H1 (cell line): ENCODE measurements around the gene FXYD7. TPM values are rescaled to one million over a fixed set of nuclear protein-coding genes. Genes with fewer than 3 reads are reported as not detected.

ENCODE experiments used
- CTCF ChIA-PET: fragments of 300-600 bp; sonication (Branson Sonifier 250); formaldehyde crosslinking; loops from one replicate; lab custom pipeline; 2021; ENCODE audit not compliant: partially characterized antibody; lab: Charles Lee
- POLR2A ChIA-PET: fragments of 300-600 bp; sonication (Branson Sonifier 250); formaldehyde crosslinking; loops from one replicate; lab custom pipeline; 2021; ENCODE audit warnings: inconsistent platforms; ENCODE audit not compliant: partially characterized antibody; lab: Charles Lee
- DNase-seq, 2 experiments: peaks; one replicate each; pipeline versions ENCODE4 v3.0.0 to v3.0.0-alpha.2; 2010 to 2022; ENCODE audit warnings: low spot score in 2 of 2, low read depth in 1 of 2, mixed read lengths in 1 of 2
- FAIRE-seq: peaks from 2 replicates; lab custom pipeline; 2011; peaks lifted over from hg19 to GRCh38; lab: Jason Lieb, UNC
- H2AFZ ChIP-seq: 2 replicates; pipeline ENCODE4 v1.8.1; 2012; ENCODE audit warnings: low read length, inconsistent platforms
- H2AK5ac ChIP-seq: 2 replicates; pipeline ENCODE4 v1.6.1; 2013; ENCODE audit warnings: low read depth, low read length
- H2BK120ac ChIP-seq: replicated peaks from 2 replicates; pipeline ENCODE3; 2013; ENCODE audit warnings: low read depth, low read length, inconsistent platforms
- H2BK12ac ChIP-seq: 2 replicates; pipeline ENCODE4 v1.6.1; 2013; ENCODE audit warnings: low read depth, low read length
- H2BK15ac ChIP-seq: 2 replicates; pipeline ENCODE4 v1.6.1; 2013; ENCODE audit warnings: low read length
- H2BK20ac ChIP-seq: 2 replicates; pipeline ENCODE4 v1.6.1; 2013; ENCODE audit warnings: low read length
- H2BK5ac ChIP-seq: 2 replicates; pipeline ENCODE4 v1.6.1; 2013; ENCODE audit warnings: low read depth, low read length
- H3K14ac ChIP-seq: 2 replicates; pipeline ENCODE4 v1.6.1; 2013; ENCODE audit warnings: inconsistent platforms; ENCODE audit not compliant: insufficient read length
- H3K18ac ChIP-seq: 2 replicates; pipeline ENCODE4 v1.6.1; 2013; ENCODE audit warnings: low read length; ENCODE audit errors: extremely low read depth
- H3K23ac ChIP-seq: 2 replicates; pipeline ENCODE4 v1.6.1; 2013; ENCODE audit warnings: inconsistent platforms; ENCODE audit not compliant: insufficient read length
- H3K23me2 ChIP-seq: 2 replicates; pipeline ENCODE4 v1.6.1; 2013; ENCODE audit warnings: low read depth, low read length
- H3K27ac ChIP-seq: 2 replicates; pipeline ENCODE4 v1.6.1; 2011; ENCODE audit warnings: low read depth, low read length, inconsistent platforms
- H3K27me3 ChIP-seq, 4 experiments: replicated peaks in 1 of 4; 1 replicate in 1 of 4; 2 replicates in 3 of 4; pipeline versions ENCODE4 v1.6.1 to v1.8.1; 2011 to 2013; ENCODE audit warnings: low read length in 3 of 4, mild to moderate bottlenecking in 3 of 4, inconsistent platforms in 2 of 4, mixed read lengths in 2 of 4, moderate library complexity in 1 of 4; ENCODE audit not compliant: control insufficient read depth in 3 of 4, insufficient read depth in 3 of 4; ENCODE audit errors: extremely low read depth in 1 of 4
- H3K36me3 ChIP-seq, 4 experiments: 2 replicates each; pipeline versions ENCODE4 v1.6.1 to v1.8.1; 2011 to 2013; ENCODE audit warnings: mild to moderate bottlenecking in 4 of 4, low read length in 3 of 4, moderate library complexity in 2 of 4, control low read depth in 1 of 4, inconsistent platforms in 1 of 4; ENCODE audit not compliant: insufficient read depth in 4 of 4, control insufficient read depth in 2 of 4
- H3K4ac ChIP-seq: replicated peaks from 2 replicates; pipeline ENCODE3; 2013; ENCODE audit warnings: low read length, low read depth, mixed read lengths, inconsistent platforms; ENCODE audit not compliant: insufficient read length
- H3K4me1 ChIP-seq, 4 experiments: replicated peaks in 1 of 4; 1 replicate in 1 of 4; 2 replicates in 3 of 4; pipeline versions ENCODE4 v1.6.1 to v1.8.1; 2011 to 2013; ENCODE audit warnings: low read length in 3 of 4, inconsistent platforms in 2 of 4, mixed read lengths in 1 of 4; ENCODE audit not compliant: insufficient read depth in 4 of 4, control insufficient read depth in 3 of 4
- H3K4me2 ChIP-seq, 2 experiments: 2 replicates each; pipeline versions ENCODE4 v1.6.1 to v1.8.1; 2011 to 2013; ENCODE audit warnings: low read depth in 2 of 2, low read length in 2 of 2, control low read depth in 1 of 2, inconsistent platforms in 1 of 2, mild to moderate bottlenecking in 1 of 2; ENCODE audit not compliant: insufficient read depth in 1 of 2
- H3K4me3 ChIP-seq, 4 experiments: fragments of 200-600, 300-600 bp in 1 of 4; sonication (generic), shearing (Covaris generic), sonication (Bioruptor Twin) in 1 of 4; 2 replicates each; pipeline versions ENCODE4 v1.5.1 to v1.8.1; 2011 to 2016; ENCODE audit warnings: low read length in 4 of 4, low read depth in 3 of 4, control low read depth in 2 of 4, inconsistent platforms in 2 of 4, mild to moderate bottlenecking in 2 of 4, mixed read lengths in 1 of 4, moderate library complexity in 1 of 4; ENCODE audit not compliant: insufficient read depth in 2 of 4; ENCODE audit errors: extremely low read depth in 1 of 4
- H3K56ac ChIP-seq: replicated peaks from 2 replicates; pipeline ENCODE3; 2013; ENCODE audit warnings: low read depth, mild to moderate bottlenecking, mixed read lengths, low read length, inconsistent platforms; ENCODE audit not compliant: insufficient read length
- H3K79me1 ChIP-seq: 2 replicates; pipeline ENCODE4 v1.6.1; 2013; ENCODE audit warnings: low read depth, low read length, control low read depth
- H3K79me2 ChIP-seq, 2 experiments: 2 replicates each; pipeline versions ENCODE4 v1.6.1 to v1.8.1; 2012 to 2013; ENCODE audit warnings: low read length in 2 of 2, mild to moderate bottlenecking in 2 of 2, inconsistent platforms in 1 of 2; ENCODE audit not compliant: insufficient read depth in 2 of 2, control insufficient read depth in 1 of 2
- H3K9ac ChIP-seq, 4 experiments: replicated peaks in 1 of 4; 1 replicate in 1 of 4; 2 replicates in 3 of 4; pipeline versions ENCODE4 v1.6.1 to v1.8.1; 2011 to 2013; ENCODE audit warnings: low read depth in 3 of 4, low read length in 3 of 4, control low read depth in 2 of 4, mild to moderate bottlenecking in 2 of 4, moderate library complexity in 2 of 4, inconsistent platforms in 1 of 4; ENCODE audit errors: extremely low read depth in 1 of 4
- H3K9me3 ChIP-seq, 2 experiments: 2 replicates each; pipeline versions ENCODE4 v1.6.1 to v1.8.1; 2012 to 2013; ENCODE audit warnings: mild to moderate bottlenecking in 2 of 2, moderate library complexity in 2 of 2, control low read depth in 1 of 2, inconsistent platforms in 1 of 2, low read depth in 1 of 2, low read length in 1 of 2, mixed read lengths in 1 of 2; ENCODE audit not compliant: insufficient read depth in 2 of 2
- H4K20me1 ChIP-seq, 2 experiments: replicated peaks in 1 of 2; 2 replicates each; pipeline versions ENCODE3 to v1.8.1; 2011 to 2013; ENCODE audit warnings: inconsistent platforms in 2 of 2, low read length in 2 of 2, mild to moderate bottlenecking in 1 of 2; ENCODE audit not compliant: insufficient read depth in 2 of 2, control insufficient read depth in 1 of 2
- H4K5ac ChIP-seq: 2 replicates; pipeline ENCODE4 v1.6.1; 2013; ENCODE audit warnings: low read length, low read depth, mixed read lengths, inconsistent platforms; ENCODE audit not compliant: insufficient read length
- H4K8ac ChIP-seq: 2 replicates; pipeline ENCODE4 v1.8.0; 2013; ENCODE audit warnings: mild to moderate bottlenecking, moderate library complexity, low read length, inconsistent platforms; ENCODE audit not compliant: insufficient read depth; ENCODE audit errors: extremely low read depth
- H4K91ac ChIP-seq: replicated peaks from 2 replicates; pipeline ENCODE3; 2013; ENCODE audit warnings: low read length, mixed read lengths, inconsistent platforms; ENCODE audit not compliant: insufficient read length
- CBX5 ChIP-seq: fragments of 300-800, 300-1000 bp; sonication (generic); IDR thresholded peaks from 2 replicates; pipeline ENCODE4 v1.7.1; 2016; ENCODE audit warnings: antibody characterized with exemption, low read length, low read depth
- CEBPB ChIP-seq: IDR thresholded peaks from 2 replicates; pipeline ENCODE4 v1.6.1; 2012; ENCODE audit warnings: low read depth, low read length
- HDAC6 ChIP-seq: IDR thresholded peaks from one replicate; pipeline ENCODE4 v1.7.1; 2012; ENCODE audit warnings: low read depth, mild to moderate bottlenecking, inconsistent platforms, low read length, moderate library complexity
- POLR2A ChIP-seq, 2 experiments: IDR thresholded peaks; 1 replicate in 1 of 2; 2 replicates in 1 of 2; pipeline ENCODE4 v1.6.1; 2011; ENCODE audit warnings: low read depth in 2 of 2, low read length in 2 of 2, mild to moderate bottlenecking in 2 of 2; ENCODE audit errors: control extremely low read depth in 1 of 2
- RNF2 ChIP-seq: fragments of 200-900, 300-1000 bp; sonication (generic); IDR thresholded peaks from 2 replicates; pipeline ENCODE4 v1.7.1; 2016; ENCODE audit warnings: borderline replicate concordance, low read depth, mild to moderate bottlenecking, antibody characterized with exemption, low read length; ENCODE audit not compliant: poor library complexity, severe bottlenecking; ENCODE audit errors: missing control alignments
- SIRT6 ChIP-seq: IDR thresholded peaks from one replicate; pipeline ENCODE4 v1.7.1; 2012; ENCODE audit warnings: low read length, inconsistent platforms
- SIX5 ChIP-seq: IDR thresholded peaks from 2 replicates; pipeline ENCODE4 v1.6.1; 2011; ENCODE audit warnings: mild to moderate bottlenecking, low read depth, low read length
- USF2 ChIP-seq: IDR thresholded peaks from 2 replicates; pipeline ENCODE4 v1.6.1; 2011; ENCODE audit warnings: low read length, improper control_type of control experiment
- ZNF274 ChIP-seq: IDR thresholded peaks from 2 replicates; pipeline ENCODE4 v1.7.0; 2012; ENCODE audit warnings: low read length, borderline replicate concordance; ENCODE audit errors: extremely low read depth
- WGBS, 2 experiments: shearing (Covaris generic) in 1 of 2; methylation state at CpG; one replicate each; pipeline versions ENCODE4 v1.1.6 to v1.1.7; 2013 to 2015; ENCODE audit warnings: low lambda C conversion rate in 2 of 2, mixed read lengths in 2 of 2, inconsistent platforms in 1 of 2, low coverage in 1 of 2, missing lambda C conversion rate in 1 of 2; ENCODE audit not compliant: insufficient replicate concordance in 2 of 2, insufficient coverage in 1 of 2, insufficient read length in 1 of 2; ENCODE audit errors: extremely low coverage in 1 of 2, missing lambda C conversion rate in 1 of 2; 5-methylcytosine and 5-hydroxymethylcytosine counted together
- polyA plus RNA-seq, 7 experiments: library from polyadenylated mRNA; depleted of rRNA in 3 of 7; stranded (reverse) in 5 of 7; unstranded in 2 of 7; fragments of >200 nt in 5 of 7; fragments of 200-250 nt in 2 of 7; gene quantifications; 1 replicate in 5 of 7; 2 replicates in 1 of 7; 4 replicates in 1 of 7; pipeline versions ENCODE4 v1.2.1 to v1.2.3, GENCODE V29; 2011 to 2013; ENCODE audit warnings: missing spikeins in 2 of 7, mixed read lengths in 2 of 7
- total RNA-seq: library from RNA; stranded (reverse); fragmentation: NEBNext Ultra II Directional; extraction: Animal tissue kit (Norgen Biotek cat#: 25700); gene quantifications from 2 replicates; pipeline ENCODE4 v1.2.1, GENCODE V29; 2021

The FXYD7 gene
- total and polyA plus RNA-seq, 2 of the 8 experiments (the other 6 are each of a cell fraction or from before 2014, with no cell fraction given), result 12.1 to 14.3 TPM

- H4K8ac ChIP-seq, result no peak overlapping the region; the same call in 1 of the 2 replicates
- no peak overlapping the region for H2AFZ ChIP-seq
- H3K14ac ChIP-seq, result no peak overlapping the region
- peaks cover 5 to 32% (median 25%) of the 10 kb centered on the region in 4 experiments for H3K4me1 ChIP-seq
- no peak for FAIRE-seq
- peak overlapping the region; percentile 88; the same call in 1 of the 2 replicates for H2BK15ac ChIP-seq
- peak; percentile 86 to 98 for DNase-seq
- H3K79me1 ChIP-seq, result no peaks in the 10 kb centered on the region
- peak overlapping the region; percentile 78 to 89 for H3K4me2 ChIP-seq
- H3K4ac ChIP-seq, result peak overlapping the region; percentile 93
- H3K23me2 ChIP-seq, result peaks cover 20% of the 10 kb centered on the region; the same call in 1 of the 2 replicates
- H3K4me3 ChIP-seq, result peak overlapping the region; percentile 12 to 68 (median 50)
- H3K9me3 ChIP-seq, result no peaks in the 10 kb centered on the region
- no peaks in the 10 kb centered on the region for H3K36me3 ChIP-seq
- peaks cover 0 to 3% of the 10 kb centered on the region in 2 experiments for H4K20me1 ChIP-seq
- H3K27ac ChIP-seq, result no peak overlapping the region
- peak overlapping the region; percentile 70 for H4K91ac ChIP-seq
- POLR2A ChIA-PET, result interaction anchor here (0.8 to 4.8 kb wide), 17 partner anchors 13 to 369 kb away, joined by 3 to 67 read pairs (median 4); partner anchors contain the start of gene FXYD5
- peaks cover 0 to 18% (median 8%) of the 10 kb centered on the region in 4 experiments; a peak in 5 of 7 replicates for H3K27me3 ChIP-seq
- 9% methylated on average over 10 of the region's 48 CpGs; no CpG with 5 or more reads in 1 of the 2 experiments for WGBS, 2 experiments
- H2BK12ac ChIP-seq, result peak overlapping the region; percentile 75; the same call in 1 of the 2 replicates
- H3K79me2 ChIP-seq, result no peaks in the 10 kb centered on the region
- H2AK5ac ChIP-seq, result peak overlapping the region; percentile 65; the same call in 1 of the 2 replicates
- H2BK120ac ChIP-seq, result peak overlapping the region; percentile 16
- H3K23ac ChIP-seq, result no peak overlapping the region
- H2BK20ac ChIP-seq, result no peak overlapping the region
- H3K56ac ChIP-seq, result peak overlapping the region; percentile 77
- CTCF ChIA-PET, result interaction anchor here (0.6 to 10.2 kb wide), 38 partner anchors 9 to 280 kb away, joined by 3 to 154 read pairs (median 4); partner anchors contain the start of genes FXYD3 and FXYD5
- peak overlapping the region; percentile 10; the same call in 1 of the 2 replicates for H2BK5ac ChIP-seq
- no peak overlapping the region for H4K5ac ChIP-seq
- no peak overlapping the region; a peak in 1 of 7 replicates for H3K9ac ChIP-seq
- peak overlapping the region; percentile 48 for H3K18ac ChIP-seq
- no peak for TF ChIP-seq POLR2A (IDR thresholded peaks at IDR 0.05; ENCODE audit: control extremely low read depth in 1 of 2, low read depth in 2 of 2, low read length in 2 of 2)
- TF ChIP-seq CBX5, result no peak
- TF ChIP-seq CEBPB, result no peak
- no peak for TF ChIP-seq HDAC6
- no peak for TF ChIP-seq SIRT6
- no peak for TF ChIP-seq SIX5
- TF ChIP-seq RNF2, result no peak
- TF ChIP-seq ZNF274, result no peak
- TF ChIP-seq USF2, result no peak
Measured at GRCh38 chr19:35140962-35141836, 1.9 kb upstream of the FXYD7 start.
